Keratinocyte (primary cell): ENCODE results near the gene ZNF143. TPM values are rescaled to one million over a fixed set of nuclear protein-coding genes. Genes with fewer than 3 reads are reported as not detected.

Experiments used
- DNase-seq: peaks from one replicate; pipeline ENCODE4 v3.0.0-alpha.2; 2011; ENCODE audit warnings: low read depth, missing footprints, low spot score
- FAIRE-seq: peaks from 2 replicates; lab custom pipeline; 2011; peaks lifted over from hg19 to GRCh38; lab: Jason Lieb, UNC
- H2AFZ ChIP-seq: 2 replicates; pipeline ENCODE4 v1.6.0; 2012; ENCODE audit warnings: low read length, control low read depth, inconsistent platforms; ENCODE audit not compliant: control insufficient read depth
- H3K27ac ChIP-seq: 2 replicates; pipeline ENCODE4 v1.5.1; 2011; ENCODE audit warnings: low read length; ENCODE audit not compliant: control insufficient read depth, insufficient read depth
- H3K27me3 ChIP-seq: 3 replicates; pipeline ENCODE4 v1.6.0; 2011; ENCODE audit warnings: low read length; ENCODE audit not compliant: control insufficient read depth, insufficient read depth; ENCODE audit errors: extremely low read depth
- H3K36me3 ChIP-seq, 2 experiments: 2 replicates in 1 of 2; 3 replicates in 1 of 2; pipeline ENCODE4 v1.5.1; 2011; ENCODE audit warnings: low read length in 2 of 2, mild to moderate bottlenecking in 1 of 2; ENCODE audit not compliant: control insufficient read depth in 2 of 2, insufficient read depth in 2 of 2; ENCODE audit errors: extremely low read depth in 1 of 2
- H3K4me1 ChIP-seq: 3 replicates; pipeline ENCODE4 v1.5.1; 2011; ENCODE audit warnings: low read length; ENCODE audit not compliant: control insufficient read depth, insufficient read depth; ENCODE audit errors: extremely low read depth
- H3K4me2 ChIP-seq: 3 replicates; pipeline ENCODE4 v1.6.0; 2011; ENCODE audit warnings: low read depth, low read length; ENCODE audit not compliant: control insufficient read depth, insufficient read depth; ENCODE audit errors: extremely low read depth
- H3K4me3 ChIP-seq, 3 experiments: fragments of 200-600 bp in 1 of 3; sonication (generic) in 1 of 3; 2 replicates in 2 of 3; 3 replicates in 1 of 3; pipeline ENCODE4 v1.5.1; 2011 to 2016; ENCODE audit warnings: low read length in 3 of 3, mild to moderate bottlenecking in 3 of 3, control low read depth in 2 of 3, inconsistent platforms in 1 of 3, low read depth in 1 of 3, mixed read lengths in 1 of 3, mixed run types in 1 of 3, moderate library complexity in 1 of 3; ENCODE audit not compliant: control insufficient read depth in 2 of 3, insufficient read depth in 2 of 3; ENCODE audit errors: extremely low read depth in 1 of 3
- H3K79me2 ChIP-seq: 2 replicates; pipeline ENCODE4 v1.6.0; 2012; ENCODE audit warnings: low read length; ENCODE audit not compliant: control insufficient read depth, insufficient read depth
- H3K9ac ChIP-seq: 3 replicates; pipeline ENCODE4 v1.6.0; 2011; ENCODE audit warnings: low read length; ENCODE audit not compliant: control insufficient read depth, insufficient read depth; ENCODE audit errors: extremely low read depth
- H3K9me1 ChIP-seq: 3 replicates; pipeline ENCODE4 v1.6.0; 2011; ENCODE audit warnings: low read length; ENCODE audit not compliant: control insufficient read depth, insufficient read depth; ENCODE audit errors: extremely low read depth
- H3K9me3 ChIP-seq: 2 replicates; pipeline ENCODE4 v1.5.1; 2012; ENCODE audit warnings: low read depth, low read length; ENCODE audit not compliant: control insufficient read depth
- H4K20me1 ChIP-seq: 3 replicates; pipeline ENCODE4 v1.6.0; 2011; ENCODE audit warnings: low read length; ENCODE audit not compliant: control insufficient read depth, insufficient read depth; ENCODE audit errors: extremely low read depth
- CTCF ChIP-seq, 3 experiments: IDR thresholded peaks in 1 of 3; conservative IDR thresholded peaks in 1 of 3; optimal IDR thresholded peaks in 1 of 3; 2 replicates in 2 of 3; 3 replicates in 1 of 3; pipeline versions ENCODE3 to v1.5.1; 2011; ENCODE audit warnings: low read length in 3 of 3, mild to moderate bottlenecking in 3 of 3, moderate library complexity in 2 of 3, control low read depth in 1 of 3, inconsistent platforms in 1 of 3; ENCODE audit not compliant: insufficient read depth in 2 of 3; ENCODE audit errors: extremely low read depth in 1 of 3
- EZH2 ChIP-seq: IDR thresholded peaks from one replicate; pipeline ENCODE4 v1.6.1; 2012; ENCODE audit warnings: inconsistent platforms, mild to moderate bottlenecking, low read length, moderate library complexity
- dilution Hi-C: fragments of 300-500 bp; cut with MboI; formaldehyde crosslinking; loops from one replicate; pipeline ENCODE4 v1.7.0; 2020; ENCODE audit warnings: low sequenced_read_pairs; ENCODE audit not compliant: extremely low pct_ligation_motif_present
- polyA plus RNA-seq, 5 experiments: library from polyadenylated mRNA; depleted of rRNA in 3 of 5; stranded (reverse) in 3 of 5; stranded (forward) in 1 of 5; unstranded in 1 of 5; fragments of >200 nt; gene quantifications; 1 replicate in 1 of 5; 2 replicates in 3 of 5; 3 replicates in 1 of 5; pipeline versions ENCODE4 v1.2.1 to v1.2.3, GENCODE V29; 2011 to 2012; ENCODE audit warnings: missing spikeins in 2 of 5, low read depth in 1 of 5, low replicate concordance in 1 of 5

The ZNF143 gene
- polyA plus RNA-seq, 1 donor (not counting 4 experiments of a cell fraction or from before 2014, with no cell fraction given) = 32.0 TPM

DNA sequence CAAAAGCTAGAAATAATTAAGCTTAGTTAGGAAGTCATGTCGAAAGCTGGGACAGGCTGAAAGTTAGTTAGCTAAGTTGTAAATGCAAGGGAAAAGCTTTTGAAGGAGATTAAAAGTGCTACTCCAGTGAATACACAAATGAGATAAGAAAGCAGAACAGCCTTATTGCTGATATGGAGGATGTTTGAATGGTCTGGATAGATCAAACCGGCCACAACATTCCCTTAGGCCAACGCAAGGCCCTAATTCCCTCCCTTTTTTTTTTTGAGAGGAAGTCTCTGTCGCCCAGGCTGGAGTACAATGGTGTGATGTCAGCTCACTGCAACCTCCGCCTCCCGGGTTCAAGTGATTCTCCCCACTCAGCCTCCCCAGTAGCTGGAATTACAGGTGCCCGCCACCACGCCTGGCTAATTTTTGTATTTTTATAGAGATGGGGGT, 89.4 kb downstream of the ZNF143 start:
- Histone ChIP-seq H3K9ac (no peak overlapping the region), H4K20me1 (no peaks in the 10 kb centered on the region), H3K79me2 (no peaks in the 10 kb centered on the region), H3K4me3 (no peak overlapping the region), H2AFZ (no peak overlapping the region), H3K9me3 (no peaks in the 10 kb centered on the region), H3K9me1 (no peaks in the 10 kb centered on the region), H3K27ac (no peak overlapping the region), H3K4me2 (no peak overlapping the region), H3K36me3 (no peaks in the 10 kb centered on the region), H3K27me3 (no peaks in the 10 kb centered on the region), H3K4me1 (no peaks in the 10 kb centered on the region)
- dilution Hi-C loops = no loop called here
- no peak for DNase-seq
- FAIRE-seq = no peak
- TF ChIP-seq EZH2 = no peak
- no peak for TF ChIP-seq CTCF (optimal IDR thresholded peaks at IDR 0.05 in 1 of 3, IDR thresholded peaks at IDR 0.05 in 1 of 3, conservative IDR thresholded peaks at IDR 0.05 in 1 of 3; ENCODE audit: extremely low read depth in 1 of 3, insufficient read depth in 2 of 3, low read length in 3 of 3)

DNA sequence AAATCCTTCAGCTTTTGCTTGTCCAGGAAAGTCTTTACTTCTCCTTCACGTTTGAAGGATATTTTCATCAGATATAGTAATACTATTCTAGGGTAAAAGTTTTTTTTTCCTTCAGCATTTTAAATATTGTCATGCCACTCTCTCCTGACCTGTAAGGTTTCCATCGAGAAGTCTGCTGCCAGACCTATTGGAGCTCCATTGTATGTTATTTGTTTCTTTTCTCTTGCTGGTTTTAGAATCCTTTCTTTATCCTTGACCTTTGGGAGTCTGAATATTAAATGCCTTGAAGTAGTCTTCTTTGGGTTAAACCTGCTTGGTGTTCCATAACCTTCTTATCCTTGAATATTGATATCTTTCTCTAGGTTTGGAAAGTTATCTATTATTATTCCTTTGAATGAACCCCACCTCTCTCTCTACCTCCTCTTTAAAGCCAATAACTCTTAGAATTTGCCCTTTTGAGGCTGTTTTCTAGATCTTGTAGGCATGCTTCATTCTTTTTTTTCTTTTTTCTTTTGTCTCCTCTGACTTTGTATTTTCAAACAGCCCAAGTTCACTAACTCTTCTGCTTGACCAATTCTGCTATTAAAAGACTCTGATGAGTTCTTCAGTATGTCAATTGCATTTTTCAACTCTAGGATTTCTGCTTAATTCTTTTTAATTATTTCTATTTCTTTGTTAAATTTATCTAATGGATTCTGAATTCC, 100.6 kb downstream of the ZNF143 start:
- no peak overlapping the region for H3K4me2 ChIP-seq
- DNase-seq (no peak), FAIRE-seq (no peak)
- H2AFZ ChIP-seq = no peak overlapping the region
- no peaks in the 10 kb centered on the region for H3K9me1 ChIP-seq
- no peak overlapping the region for H3K27ac ChIP-seq
- no peaks in the 10 kb centered on the region for H3K79me2 ChIP-seq
- no peak overlapping the region for H3K4me3 ChIP-seq
- H3K27me3 ChIP-seq = no peaks in the 10 kb centered on the region
- TF ChIP-seq EZH2 (no peak), CTCF (optimal IDR thresholded peaks at IDR 0.05 in 1 of 3, IDR thresholded peaks at IDR 0.05 in 1 of 3, conservative IDR thresholded peaks at IDR 0.05 in 1 of 3; ENCODE audit: extremely low read depth in 1 of 3, insufficient read depth in 2 of 3, low read length in 3 of 3) (no peak)
- peaks cover 2% of the 10 kb centered on the region for H3K9me3 ChIP-seq
- dilution Hi-C loops = no loop called here
- no peaks in the 10 kb centered on the region for H4K20me1 ChIP-seq
- peaks cover 25% of the 10 kb centered on the region for H3K4me1 ChIP-seq
- no peak overlapping the region for H3K9ac ChIP-seq
- no peaks in the 10 kb centered on the region for H3K36me3 ChIP-seq
